Fibroblast of villous mesenchyme (primary cell): ENCODE data around the gene SHLD2. TPM values are rescaled to one million over a fixed set of nuclear protein-coding genes. Genes with fewer than 3 reads are reported as not detected.
"Not testable (repeated sequence)": the region's sequence is repeated elsewhere in the genome, so short reads cannot be mapped to it uniquely, and the experiment has no call there.

Experiments
- DNase-seq: peaks from one replicate; pipeline ENCODE4 v3.0.0-alpha.2; 2010; ENCODE audit warnings: low read depth
- H3K4me3 ChIP-seq: 2 replicates; pipeline ENCODE4 v1.5.1; 2011; ENCODE audit warnings: low read depth, mild to moderate bottlenecking, low read length
- total RNA-seq: library from RNA; depleted of rRNA; stranded (reverse); fragments of >200 nt; gene quantifications from 2 replicates; pipeline ENCODE4 v1.2.3, GENCODE V29; 2012
- TF ChIP-seq, protein P1 (sequence below): IDR thresholded peaks from 2 replicates; pipeline ENCODE4 v1.5.1; 2012; ENCODE audit warnings: low read depth, mild to moderate bottlenecking, low read length; ENCODE audit not compliant: insufficient read depth

SHLD2 gene
- total RNA-seq, 1 donor = 40.6 TPM

DNA sequence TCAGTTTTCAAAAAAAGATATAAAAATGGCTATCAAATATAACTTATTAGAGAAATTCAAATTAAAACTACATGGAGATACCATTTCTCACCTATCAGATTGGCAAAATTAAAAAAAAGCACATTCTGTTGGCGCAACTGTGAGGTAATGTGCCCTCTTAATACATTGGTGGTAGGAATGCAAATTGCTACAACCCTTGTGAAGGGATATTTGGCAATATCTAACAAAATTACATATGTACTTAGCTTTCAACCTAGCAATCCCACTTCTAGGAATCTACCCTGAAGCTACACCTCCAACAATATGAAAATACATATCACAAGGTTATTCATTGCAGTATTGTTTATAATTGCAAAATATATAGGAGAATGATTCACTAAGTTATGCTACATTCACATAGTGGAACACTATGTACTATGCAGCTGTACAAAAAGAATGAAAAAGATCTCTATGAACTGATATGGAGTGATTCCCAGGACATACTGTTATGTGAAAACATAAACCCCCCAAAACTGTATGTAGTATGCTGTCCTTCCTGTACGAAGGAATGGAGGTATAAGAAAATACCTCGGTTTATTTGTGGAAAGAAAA, 67.8 kb downstream of the SHLD2 start:
- peak; percentile 64 for DNase-seq
- H3K4me3 ChIP-seq = not testable (repeated sequence)
- TF ChIP-seq, protein P1, sequence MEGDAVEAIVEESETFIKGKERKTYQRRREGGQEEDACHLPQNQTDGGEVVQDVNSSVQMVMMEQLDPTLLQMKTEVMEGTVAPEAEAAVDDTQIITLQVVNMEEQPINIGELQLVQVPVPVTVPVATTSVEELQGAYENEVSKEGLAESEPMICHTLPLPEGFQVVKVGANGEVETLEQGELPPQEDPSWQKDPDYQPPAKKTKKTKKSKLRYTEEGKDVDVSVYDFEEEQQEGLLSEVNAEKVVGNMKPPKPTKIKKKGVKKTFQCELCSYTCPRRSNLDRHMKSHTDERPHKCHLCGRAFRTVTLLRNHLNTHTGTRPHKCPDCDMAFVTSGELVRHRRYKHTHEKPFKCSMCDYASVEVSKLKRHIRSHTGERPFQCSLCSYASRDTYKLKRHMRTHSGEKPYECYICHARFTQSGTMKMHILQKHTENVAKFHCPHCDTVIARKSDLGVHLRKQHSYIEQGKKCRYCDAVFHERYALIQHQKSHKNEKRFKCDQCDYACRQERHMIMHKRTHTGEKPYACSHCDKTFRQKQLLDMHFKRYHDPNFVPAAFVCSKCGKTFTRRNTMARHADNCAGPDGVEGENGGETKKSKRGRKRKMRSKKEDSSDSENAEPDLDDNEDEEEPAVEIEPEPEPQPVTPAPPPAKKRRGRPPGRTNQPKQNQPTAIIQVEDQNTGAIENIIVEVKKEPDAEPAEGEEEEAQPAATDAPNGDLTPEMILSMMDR = peak; percentile 3

DNA sequence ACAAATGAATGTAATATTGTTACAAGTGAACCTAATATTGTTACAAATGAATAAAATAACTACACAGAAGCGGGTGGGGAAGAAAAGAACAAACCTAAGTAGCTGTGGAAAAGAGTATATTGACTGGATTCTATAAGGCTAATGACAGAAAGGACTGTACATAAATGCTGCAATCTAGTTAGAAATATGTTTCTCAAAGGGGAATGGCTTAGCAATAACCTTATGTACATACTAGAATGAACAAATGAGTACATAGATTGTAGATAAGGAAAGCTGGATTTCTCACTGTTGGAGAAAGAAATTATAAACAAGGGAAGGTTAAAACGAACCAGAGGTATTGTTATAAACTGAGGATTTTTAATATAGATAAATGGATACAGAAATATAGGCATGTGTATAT, 68.4 kb downstream of the SHLD2 start:
- H3K4me3 ChIP-seq = not testable (repeated sequence)

DNA sequence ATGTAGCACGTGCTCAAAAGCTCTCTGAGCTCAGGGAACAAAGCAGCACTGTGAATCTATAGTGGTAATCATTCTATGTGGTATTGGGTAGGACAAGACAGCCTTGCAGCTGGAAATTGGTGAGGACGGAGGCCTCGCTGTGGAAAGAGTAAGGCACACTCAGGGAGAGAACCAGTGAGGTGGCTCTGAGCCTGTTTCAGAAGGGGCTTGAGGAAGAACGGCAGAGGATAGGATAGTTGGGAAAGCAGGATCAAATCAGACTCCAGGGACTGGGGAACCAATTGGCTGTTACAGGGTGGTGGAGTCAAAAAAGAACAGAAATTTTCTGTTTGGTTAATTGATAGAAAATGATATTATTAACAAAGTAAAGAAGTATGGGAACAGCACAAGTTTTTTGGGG, 74.9 kb downstream of the SHLD2 start:
- DNase-seq, H3K4me3 ChIP-seq: not testable (repeated sequence)

More for the DNA sequence above, 68.4 kb downstream of the SHLD2 start:
- DNase-seq = not testable (repeated sequence)

DNA sequence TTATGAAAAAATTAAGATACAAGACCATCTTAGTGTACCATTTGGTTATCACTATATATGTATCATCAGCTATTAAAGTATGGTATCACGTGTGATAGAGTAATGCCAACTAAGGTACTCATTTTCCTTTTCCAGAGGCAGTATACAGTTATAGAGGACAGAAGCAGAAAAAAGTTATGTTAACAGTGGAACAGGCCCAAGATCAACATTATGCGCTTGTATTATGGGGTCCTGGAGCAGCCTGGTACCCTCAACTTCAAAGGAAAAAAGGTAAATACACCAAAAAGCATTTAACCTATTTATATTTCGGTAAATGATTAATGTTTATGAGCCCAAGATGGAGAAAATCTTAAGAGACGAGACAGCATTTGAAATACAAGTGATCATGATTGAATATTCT, 75.7 kb downstream of the SHLD2 start:
- DNase-seq, H3K4me3 ChIP-seq: not testable (repeated sequence)

DNA sequence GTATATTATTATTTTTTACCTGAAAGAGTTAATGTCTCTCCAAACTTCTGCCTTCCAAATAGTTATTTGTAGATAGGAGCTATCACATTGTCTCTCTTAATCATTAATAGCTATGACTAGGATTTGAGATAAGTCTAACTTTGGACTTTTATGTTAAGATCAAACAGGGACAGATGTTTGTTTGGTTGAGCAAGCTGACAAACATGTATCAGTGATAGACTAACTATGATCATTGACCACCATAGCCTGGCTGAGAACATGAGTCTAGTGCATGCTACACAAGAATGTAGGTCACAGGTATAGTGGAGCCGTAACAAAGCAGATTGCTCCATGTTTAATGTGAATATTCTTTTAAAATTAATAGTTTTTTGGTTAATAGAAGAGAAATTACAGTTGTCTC, 76.7 kb downstream of the SHLD2 start:
- not testable (repeated sequence) for DNase-seq, H3K4me3 ChIP-seq

DNA sequence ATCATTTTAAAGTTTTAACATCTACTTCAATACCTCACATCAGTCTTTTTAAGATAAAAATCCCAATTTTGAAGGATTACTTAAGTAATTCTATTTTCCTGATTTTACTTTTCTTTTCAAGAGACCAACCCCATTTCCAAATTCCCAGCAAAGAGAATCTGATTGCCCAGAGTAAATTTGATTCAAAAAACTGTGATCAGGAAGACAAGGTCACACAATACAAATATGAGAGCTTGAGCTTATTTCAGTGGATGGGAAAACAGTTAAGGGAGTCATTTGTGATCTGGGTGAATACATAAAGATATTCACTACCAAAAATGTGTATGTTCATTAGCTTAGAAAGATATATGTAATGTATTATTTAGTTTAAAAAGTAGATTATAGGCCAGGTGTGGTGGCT, 77.2 kb downstream of the SHLD2 start:
- H3K4me3 ChIP-seq, DNase-seq: not testable (repeated sequence)

DNA sequence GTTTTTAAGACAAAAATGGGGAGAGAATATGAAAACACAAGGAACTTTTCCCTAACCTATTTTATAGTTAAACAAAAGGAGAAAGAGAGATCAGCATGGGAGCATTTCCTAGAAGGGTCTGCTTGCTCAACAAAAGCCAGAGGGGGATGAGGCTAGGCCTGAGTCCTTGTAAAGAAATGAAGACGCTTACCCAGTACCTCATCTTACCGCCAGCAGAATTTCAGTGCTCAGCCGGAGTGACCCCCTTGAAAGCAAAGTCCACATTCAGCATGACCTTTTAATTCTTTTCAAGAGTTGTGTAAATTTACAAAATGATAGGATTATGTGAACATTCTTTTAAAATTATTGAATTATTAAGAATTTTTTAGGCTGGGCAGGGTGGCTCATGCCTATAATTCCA, 82.6 kb downstream of the SHLD2 start:
- not testable (repeated sequence) for DNase-seq, H3K4me3 ChIP-seq

DNA sequence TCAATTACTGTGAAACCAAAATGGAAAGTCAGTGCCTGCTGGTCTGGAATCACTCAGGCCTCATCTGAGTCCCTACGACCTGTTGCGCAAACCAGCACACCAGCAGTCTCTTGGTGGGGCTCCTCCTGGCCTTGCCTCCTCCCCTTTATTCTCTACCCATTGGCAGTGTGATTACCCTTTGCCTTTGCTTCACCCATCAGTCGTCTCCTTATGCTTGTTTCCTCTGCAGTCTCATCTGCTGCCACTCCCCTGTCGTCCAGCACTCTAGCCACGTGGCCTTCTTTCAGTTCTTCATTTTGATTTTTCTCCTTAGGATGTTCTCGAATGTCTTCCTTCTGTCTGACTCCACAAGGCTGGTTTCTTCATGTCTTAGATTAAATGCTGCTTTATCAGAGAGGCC, 89.4 kb downstream of the SHLD2 start:
- H3K4me3 ChIP-seq = not testable (repeated sequence)
- peak; percentile 56 for DNase-seq

DNA sequence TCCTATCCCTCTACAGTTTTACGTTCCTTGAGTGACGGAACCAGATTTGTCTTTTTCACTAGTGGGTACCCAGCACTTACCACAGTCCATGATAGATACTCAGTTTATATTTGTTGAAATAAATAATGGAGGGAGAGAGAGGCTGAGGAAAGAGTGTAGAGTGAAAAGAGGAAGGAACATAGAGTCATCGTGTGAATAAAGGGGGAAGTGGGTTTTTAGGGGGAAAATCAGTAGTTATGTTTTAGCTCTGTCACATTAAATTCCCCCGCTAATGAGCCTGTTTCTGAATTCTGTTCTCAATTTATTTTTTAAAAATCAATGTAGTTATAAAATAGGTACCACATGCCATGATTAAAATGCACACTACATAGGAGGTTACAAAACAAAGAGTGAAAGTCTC, 91.0 kb downstream of the SHLD2 start:
- H3K4me3 ChIP-seq, DNase-seq: not testable (repeated sequence)

DNA sequence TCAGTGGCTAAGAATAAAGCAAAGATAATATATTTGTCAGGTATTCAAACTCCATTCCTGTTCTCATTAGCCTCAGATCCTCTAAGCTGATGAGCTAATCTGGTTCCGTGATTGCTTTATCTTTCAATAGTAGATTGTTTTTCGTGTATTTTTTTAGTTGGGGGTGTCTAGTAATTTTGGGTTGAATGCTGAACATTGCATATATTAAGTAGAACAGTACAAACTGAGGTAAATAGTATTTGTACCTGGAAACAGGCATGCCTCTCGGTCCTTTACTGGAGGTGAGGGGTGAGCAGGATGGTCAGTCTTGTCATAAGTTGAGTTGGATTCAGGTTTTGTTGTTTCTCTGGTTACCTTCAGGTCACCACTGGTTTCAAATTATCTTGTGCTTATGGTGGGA, 92.6 kb downstream of the SHLD2 start:
- H3K4me3 ChIP-seq, DNase-seq: not testable (repeated sequence)

DNA sequence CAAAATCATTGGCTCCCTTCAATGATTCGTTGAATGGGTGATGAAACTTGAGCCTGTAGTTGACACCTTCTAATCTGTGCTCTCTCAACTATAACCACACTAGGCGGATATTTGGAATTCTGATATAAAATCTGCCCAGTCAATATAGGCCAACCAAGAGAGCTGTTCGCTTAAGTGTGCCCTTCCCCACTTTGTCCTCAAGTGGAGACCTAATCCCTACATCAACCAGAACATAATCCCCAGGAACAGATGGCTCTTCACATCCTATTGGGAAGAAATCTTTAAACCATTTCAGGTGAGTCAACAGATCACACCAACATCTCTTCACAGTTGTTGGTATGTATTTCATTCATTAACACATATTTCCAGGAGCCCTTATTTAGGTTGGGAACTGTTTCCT, 96.8 kb downstream of the SHLD2 start:
- DNase-seq, H3K4me3 ChIP-seq: not testable (repeated sequence)

DNA sequence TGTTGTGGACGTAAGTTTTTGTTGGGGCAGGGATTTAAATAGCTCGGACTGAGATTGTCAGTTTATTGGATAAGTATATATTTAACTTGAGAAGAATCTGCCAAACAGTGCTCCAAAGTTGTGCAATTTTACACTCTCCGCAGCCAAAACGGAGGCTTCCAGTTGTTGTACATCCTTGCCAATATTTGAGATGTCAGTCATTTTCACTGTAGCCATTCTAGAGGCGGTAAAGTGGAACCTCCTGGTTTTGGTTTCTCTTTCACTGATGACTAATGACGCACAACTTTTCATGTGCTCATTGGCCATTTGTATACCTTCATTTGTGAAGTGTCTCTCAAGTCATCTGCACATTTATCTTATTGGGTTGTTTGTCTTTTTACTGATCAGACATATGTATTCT, 105.9 kb downstream of the SHLD2 start:
- H3K4me3 ChIP-seq = peak overlapping the region; percentile 27
- peak; percentile 68 for DNase-seq

DNA sequence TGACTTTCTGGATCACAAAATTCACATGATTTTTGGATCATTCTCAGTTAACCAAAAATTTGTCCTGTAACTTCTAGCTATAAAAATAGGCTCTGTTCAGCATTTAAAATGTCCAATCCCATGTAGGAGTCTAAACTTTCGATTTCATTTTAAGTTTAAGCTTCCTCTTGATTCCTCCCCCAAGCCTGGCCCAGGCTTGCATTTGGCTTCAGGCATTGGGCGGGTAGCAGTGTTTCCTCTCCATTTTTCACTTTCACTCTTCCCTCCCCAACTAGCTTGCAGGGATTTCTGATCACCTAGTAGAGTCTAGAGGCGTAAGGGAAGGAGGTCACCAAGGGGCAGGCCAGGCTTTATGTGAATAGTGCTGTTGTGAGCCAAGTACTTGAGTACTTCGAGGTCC, 109.8 kb downstream of the SHLD2 start:
- H3K4me3 ChIP-seq, DNase-seq: not testable (repeated sequence)

DNA sequence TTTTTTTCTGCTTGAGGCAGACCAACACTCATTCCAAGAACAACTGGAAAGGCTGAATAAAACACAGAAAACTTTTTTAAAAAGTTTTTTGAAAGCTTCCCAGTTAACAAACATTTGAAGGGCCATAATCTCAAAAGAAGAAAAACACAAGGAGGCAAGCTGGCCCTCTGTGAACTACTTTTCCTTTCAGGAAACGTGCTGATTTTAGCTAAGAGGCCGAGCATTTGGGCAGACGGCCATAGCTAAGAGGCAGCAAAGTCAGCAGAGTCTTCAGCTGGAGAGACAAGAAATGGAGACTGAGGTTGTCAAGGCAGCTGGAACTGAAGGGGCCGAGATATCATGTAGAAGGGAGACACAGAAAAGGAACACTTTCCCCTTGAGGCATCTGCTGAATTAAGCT, 111.9 kb downstream of the SHLD2 start:
- not testable (repeated sequence) for DNase-seq, H3K4me3 ChIP-seq

DNA sequence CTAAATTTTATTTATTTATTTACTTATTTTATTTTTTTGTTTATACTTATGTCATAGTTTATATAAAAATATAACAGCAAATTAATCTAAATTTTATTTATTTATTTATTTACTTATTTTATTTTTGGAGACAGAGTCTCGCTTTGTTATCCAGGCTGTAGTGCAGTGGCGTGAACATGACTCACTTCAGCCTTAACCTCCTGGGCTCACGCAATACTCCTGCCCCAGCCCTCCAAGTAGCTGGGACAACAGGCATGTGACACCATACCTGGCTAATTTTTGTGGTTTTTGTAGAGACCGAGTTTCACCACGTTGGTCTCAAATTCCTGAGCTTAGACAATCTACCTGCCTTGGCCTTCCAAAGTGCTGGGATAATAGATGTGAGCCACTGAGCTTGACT, 115.3 kb downstream of the SHLD2 start:
- not testable (repeated sequence) for H3K4me3 ChIP-seq

DNA sequence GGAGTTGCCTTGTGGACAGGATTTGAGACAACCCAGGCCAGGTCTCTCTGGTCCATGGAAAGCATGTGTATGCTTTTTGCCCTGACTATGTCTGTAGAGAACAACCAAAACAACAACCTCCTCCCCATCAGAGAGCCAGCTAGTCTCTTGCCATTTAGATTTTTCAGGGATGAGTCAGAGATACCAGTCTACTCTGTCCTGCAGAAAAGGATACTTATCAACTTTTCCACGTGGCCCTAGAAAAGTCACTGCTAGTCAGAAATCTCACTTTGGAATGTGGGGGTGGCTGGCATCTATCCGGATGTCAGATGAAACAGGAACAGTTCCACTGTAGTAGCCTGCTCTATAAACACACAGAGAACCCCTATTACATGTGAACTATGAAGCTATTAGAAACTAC, 116.8 kb downstream of the SHLD2 start:
- DNase-seq = peak; percentile 76
- H3K4me3 ChIP-seq = not testable (repeated sequence)

More for the DNA sequence above, 115.3 kb downstream of the SHLD2 start:
- not testable (repeated sequence) for DNase-seq

DNA sequence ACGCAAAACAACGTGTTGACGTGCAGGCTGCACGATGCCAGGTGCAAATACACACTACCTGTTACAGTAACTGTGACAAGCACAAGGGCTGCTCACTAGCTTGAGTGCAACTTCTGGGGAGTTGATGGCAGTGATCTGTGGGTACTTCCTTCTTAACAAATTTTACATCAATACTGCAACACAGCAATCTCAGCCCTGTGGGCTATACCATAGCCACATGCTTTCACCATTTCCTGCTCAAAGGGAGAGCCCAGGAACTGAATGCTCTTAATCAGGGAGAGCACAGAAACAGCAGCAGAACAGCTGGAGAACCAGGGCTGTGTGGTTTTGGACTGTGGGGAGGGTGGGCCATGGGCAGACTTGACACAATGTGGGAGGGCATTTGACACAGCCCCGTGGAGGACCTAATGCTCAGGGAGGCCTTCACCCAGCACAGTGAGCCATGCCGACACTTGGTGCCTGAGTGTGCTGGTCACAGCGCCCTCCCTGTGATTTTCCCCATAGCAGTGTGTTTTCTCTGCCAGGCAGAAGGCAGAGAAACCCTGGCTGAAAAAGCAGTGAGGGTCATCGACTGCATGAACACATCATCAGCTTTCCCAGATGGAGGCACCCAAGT, 118.3 kb downstream of the SHLD2 start:
- H3K4me3 ChIP-seq, DNase-seq: not testable (repeated sequence)

DNA sequence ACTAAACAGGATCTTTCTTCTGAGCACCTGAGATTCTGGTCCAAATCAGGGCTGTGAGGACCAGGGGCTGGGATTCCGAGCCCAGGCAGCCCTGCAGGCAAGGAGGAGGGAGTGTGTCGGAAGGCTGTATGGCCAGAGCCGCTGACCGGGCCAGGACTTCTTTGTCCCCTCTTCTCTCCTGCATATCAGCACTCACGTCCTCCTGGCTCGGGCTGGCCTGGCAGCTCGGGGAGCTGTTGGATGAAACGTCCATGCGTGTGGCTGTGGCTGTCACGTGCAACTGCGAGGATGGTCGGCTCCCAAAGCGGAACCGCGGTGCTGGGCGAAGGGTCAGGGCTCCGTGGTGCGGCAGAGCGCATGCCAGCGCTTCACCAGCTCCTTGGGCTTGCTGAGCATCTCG, 118.8 kb downstream of the SHLD2 start:
- not testable (repeated sequence) for DNase-seq, H3K4me3 ChIP-seq

DNA sequence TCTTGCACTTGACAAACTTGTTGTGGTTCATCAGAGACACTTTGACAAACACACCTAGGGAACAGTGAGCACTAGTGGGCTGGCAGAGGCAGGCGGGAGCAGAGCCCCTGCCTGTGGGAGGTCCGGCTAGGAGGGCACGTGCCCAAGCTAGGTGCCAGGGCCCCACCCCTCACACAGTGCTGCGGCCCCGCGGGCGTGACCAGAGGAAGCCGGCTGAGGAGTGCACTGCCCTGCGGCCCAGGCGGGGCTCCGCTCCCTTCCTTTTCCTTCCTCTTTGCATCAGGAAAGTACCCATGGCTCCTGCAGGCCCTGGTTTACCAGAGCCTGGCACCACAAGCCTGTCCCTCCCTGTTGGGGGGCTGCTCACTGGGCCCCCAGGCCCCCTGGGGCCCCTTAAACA, 121.1 kb downstream of the SHLD2 start:
- DNase-seq, H3K4me3 ChIP-seq: not testable (repeated sequence)
